Spleen (tissue), 7 donors: ENCODE measurements around the gene POU6F2.

Experiments used
- CTCF ChIP-seq, 11 experiments: fragments of 200-600 bp in 7 of 11; fragments of 450-650 bp in 4 of 11; sonication (generic) in 4 of 11; IDR thresholded peaks in 8 of 11; conservative IDR thresholded peaks in 3 of 11; 1 replicate in 7 of 11; 2 replicates in 4 of 11; pipeline versions ENCODE4 v1.4.0 to v1.8.0; 2016 to 2021; ENCODE audit warnings: antibody characterized with exemption in 11 of 11, inconsistent platforms in 4 of 11, mild to moderate bottlenecking in 1 of 11
- POLR2A ChIP-seq, 3 donors: fragments of 450-650 bp; IDR thresholded peaks; one replicate each; pipeline ENCODE4 v1.5.1; 2017; ENCODE audit warnings: antibody characterized with exemption in 3 of 3, mild to moderate bottlenecking in 1 of 3
- donor health status: DM: no; HTN: no; CAD: no; lungs with moderate emphysema.
- donor health status: DM: no; HTN: no; CAD: no.
- donor health status: DM: no; HTN: no; CAD: no.

DNA sequence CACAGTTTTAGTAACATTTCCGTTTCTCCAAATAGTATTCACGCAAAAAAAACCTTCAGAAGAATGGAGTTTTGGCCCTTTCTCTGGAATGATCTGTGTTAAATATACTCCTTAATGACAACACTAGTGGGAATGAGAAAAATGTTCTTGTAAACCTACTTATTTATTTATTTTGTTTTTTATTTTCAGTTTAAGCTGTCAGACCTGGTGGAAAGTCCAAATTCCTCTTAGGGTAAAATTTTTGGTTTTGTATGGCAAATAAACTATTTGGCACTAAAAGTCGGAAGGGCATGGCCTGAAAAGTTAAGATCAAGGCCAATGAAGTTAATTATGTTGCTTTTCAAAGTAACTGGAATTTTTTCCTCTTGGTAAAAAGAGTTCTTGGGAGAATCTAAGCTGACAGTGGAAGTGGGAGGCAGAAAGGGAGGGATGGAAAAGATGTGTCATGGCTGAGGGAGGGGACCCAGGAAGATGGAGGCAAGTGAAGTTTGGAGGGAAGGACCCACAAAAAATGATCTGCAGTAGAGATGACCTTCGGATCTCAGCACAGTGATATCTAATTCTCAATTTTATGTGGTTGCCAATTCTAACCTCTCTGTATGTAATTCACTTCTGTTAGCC lies 35.2 kb upstream of the POU6F2 start:
- no peak for TF ChIP-seq POLR2A (IDR thresholded peaks at IDR 0.05)
- TF ChIP-seq CTCF (IDR thresholded peaks at IDR 0.05 in 8 of 11, conservative IDR thresholded peaks at IDR 0.05 in 3 of 11), result no peak
